A204.1 (cell line): ENCODE data around the gene NUP85.
"Not testable (repeated sequence)": the region's sequence is repeated elsewhere in the genome, so short reads cannot be mapped to it uniquely, and the experiment has no call there.

ENCODE experiments used
- FAIRE-seq: peaks from 2 replicates; lab custom pipeline; 2012; peaks lifted over from hg19 to GRCh38; lab: Jason Lieb, UNC

The NUP85 gene

DNA sequence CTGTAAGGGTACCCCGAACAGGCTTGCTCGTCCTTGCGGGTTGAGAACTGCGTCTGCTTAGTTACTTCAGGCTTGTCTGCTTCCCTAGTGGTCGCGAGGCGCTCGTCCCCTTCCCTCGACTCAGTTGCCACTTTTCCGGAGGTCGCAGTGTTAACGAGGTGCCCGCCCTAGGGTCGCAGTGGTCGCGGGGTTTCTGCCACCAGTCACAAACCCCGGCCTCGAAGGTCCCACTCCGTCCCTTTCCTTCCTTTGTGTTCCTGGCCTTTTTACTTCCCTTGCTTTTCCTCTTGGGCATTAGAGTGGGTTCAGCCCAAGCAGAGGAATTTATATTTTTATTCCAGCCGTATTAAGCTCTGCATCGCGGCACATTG lies 299 bp downstream of the NUP85 start:
- FAIRE-seq: no peak

DNA sequence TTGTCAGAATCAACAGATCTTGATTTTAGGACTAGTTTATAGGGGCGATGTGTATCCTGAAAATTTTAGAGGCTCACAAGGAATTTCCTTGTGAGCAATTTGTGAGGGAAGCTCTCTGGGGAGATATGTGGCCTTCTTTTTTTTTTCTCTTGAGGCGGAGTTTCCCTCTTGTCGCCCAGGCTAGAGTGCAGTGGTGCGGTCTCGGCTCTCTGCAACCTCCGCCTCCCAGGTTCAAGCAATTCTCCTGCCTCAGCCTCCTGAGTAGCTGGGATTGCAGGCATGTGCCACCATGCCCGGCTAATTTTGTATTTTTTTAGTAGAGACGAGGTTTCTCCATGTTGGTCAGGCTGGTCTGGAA lies 1.6 kb downstream of the NUP85 start:
- not testable (repeated sequence) for FAIRE-seq

- FAIRE-seq: no peak
Observed at GRCh38 chr17:75207760-75208159, 2.3 kb downstream of the NUP85 start.

- no peak for FAIRE-seq
Observed at GRCh38 chr17:75208161-75208560, 2.7 kb downstream of the NUP85 start.

DNA sequence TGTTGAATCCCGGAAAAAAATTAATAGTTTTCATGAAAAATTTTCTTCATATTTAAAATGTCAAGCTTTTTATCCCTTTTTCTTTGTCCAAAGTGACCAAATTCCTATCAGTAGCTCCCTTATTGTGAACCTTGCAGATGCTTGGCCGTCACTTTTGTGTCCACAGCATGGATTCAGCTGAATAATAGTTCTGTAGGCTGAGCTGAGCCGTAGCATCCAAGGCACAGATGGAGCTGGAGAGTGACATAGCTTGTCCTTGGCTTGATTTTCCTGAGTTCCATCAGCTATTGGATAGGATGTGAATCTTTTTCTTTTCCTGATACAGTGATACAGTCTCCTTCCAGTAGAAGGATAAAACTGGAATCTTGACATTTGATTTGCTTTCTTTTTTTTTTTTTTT lies 3.6 kb downstream of the NUP85 start:
- no peak for FAIRE-seq

- FAIRE-seq: no peak
Observed at GRCh38 chr17:75218131-75218530, 12.7 kb downstream of the NUP85 start.

GRCh38 chr17:75219815-75220214 lies 14.3 kb downstream of the NUP85 start:
- no peak for FAIRE-seq

- FAIRE-seq: no peak
Observed at GRCh38 chr17:75225016-75225415, 19.5 kb downstream of the NUP85 start.

DNA sequence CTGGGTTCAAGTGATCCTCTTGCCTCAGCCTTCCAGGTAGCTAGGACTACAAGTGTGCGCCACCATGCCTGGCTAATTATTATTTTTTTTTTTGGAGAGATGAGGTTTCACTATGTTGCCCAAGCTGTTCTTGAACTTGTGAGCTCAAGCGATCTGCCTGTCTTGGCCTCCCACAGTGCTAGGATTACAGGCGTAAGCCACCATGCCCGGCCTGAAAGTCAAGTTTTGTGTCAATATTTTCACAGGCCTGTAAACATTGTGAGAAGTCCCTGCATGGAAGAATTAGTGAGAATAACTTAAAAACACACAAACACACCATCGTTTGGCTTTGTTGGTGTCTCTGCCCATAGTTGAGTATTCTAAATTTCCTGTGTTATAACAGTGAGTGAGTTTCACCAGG lies 22.2 kb downstream of the NUP85 start:
- FAIRE-seq: no peak

GRCh38 chr17:75228305-75228704 lies 22.8 kb downstream of the NUP85 start:
- no peak for FAIRE-seq

GRCh38 chr17:75228847-75229246 lies 23.4 kb downstream of the NUP85 start:
- FAIRE-seq: no peak

GRCh38 chr17:75231071-75231470 lies 25.6 kb downstream of the NUP85 start:
- FAIRE-seq: no peak

GRCh38 chr17:75231741-75232464 lies 26.4 kb downstream of the NUP85 start:
- no peak for FAIRE-seq

- no peak for FAIRE-seq
Observed at GRCh38 chr17:75232786-75233185, 27.3 kb downstream of the NUP85 start.

GRCh38 chr17:75237100-75238014 lies 31.9 kb downstream of the NUP85 start:
- no peak for FAIRE-seq

DNA sequence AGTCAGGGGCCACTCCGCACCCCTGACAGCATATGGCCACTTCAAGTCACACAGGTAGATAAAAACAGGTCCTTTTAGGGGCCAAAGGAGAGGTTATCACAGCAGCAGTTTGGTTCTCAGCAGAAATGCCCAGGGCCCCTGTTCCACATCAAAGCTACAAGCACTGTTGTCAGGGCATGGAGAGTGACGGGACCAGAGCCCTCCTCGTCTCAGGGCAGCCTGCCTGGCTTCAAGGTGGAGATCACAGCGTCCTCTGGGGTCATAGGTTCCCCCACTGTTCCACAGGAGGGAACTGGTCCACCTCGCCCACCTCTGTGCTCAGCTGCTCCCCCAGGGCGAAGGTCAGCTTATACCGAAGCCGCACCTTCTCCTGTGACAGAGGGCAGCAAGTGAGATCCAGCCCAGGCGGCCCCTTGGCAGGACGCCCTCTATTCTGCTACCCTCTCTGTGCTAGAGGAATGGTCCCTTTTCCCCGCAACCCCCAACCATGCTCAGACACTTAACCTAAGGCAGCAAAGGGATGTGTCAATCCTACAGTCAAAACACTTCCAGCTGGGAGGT lies 32.6 kb downstream of the NUP85 start:
- no peak for FAIRE-seq

DNA sequence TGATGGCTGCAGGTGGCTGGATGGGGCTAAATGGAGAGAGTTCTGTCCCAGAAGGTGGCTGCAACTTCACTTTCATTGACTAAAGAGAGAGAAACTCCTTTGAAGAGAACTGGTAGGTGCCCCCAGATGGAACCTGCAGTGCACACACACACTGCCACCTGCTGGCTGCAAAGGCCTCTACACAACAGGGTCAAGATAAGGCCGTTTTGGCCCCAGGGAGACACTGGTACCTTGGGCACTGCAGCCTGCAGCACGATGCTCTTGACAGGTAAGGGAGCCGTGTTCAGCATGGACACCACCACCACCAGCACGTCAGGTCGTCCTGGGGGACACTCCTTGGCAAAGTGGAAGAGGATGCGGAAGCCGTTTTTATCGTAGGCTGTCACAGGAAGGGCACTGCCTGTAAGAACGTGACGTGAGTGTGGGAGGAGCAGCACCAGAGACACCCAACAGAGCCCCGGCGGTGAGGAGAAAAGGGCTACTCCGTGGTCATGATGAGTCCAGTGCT lies 33.3 kb downstream of the NUP85 start:
- FAIRE-seq: no peak

GRCh38 chr17:75239214-75239613 lies 33.7 kb downstream of the NUP85 start:
- FAIRE-seq: no peak

- FAIRE-seq: no peak
Observed at GRCh38 chr17:75239778-75240393, 34.4 kb downstream of the NUP85 start.

GRCh38 chr17:75240394-75241142 lies 35.1 kb downstream of the NUP85 start:
- no peak for FAIRE-seq

DNA sequence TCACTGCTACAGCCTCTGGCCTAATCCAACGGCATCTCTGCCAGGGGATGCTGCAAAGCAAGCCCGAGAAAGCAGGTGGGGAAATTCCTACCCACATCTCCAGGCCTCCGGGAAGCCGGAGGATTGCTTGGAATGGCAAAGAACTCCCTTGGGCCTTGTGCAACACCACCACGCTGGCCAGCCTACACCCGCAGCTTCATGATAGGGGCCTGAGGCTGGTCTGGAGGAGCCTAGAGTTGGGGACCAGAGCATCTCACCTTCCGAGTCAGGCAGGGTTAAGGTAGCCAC lies 35.6 kb downstream of the NUP85 start:
- FAIRE-seq: no peak

DNA sequence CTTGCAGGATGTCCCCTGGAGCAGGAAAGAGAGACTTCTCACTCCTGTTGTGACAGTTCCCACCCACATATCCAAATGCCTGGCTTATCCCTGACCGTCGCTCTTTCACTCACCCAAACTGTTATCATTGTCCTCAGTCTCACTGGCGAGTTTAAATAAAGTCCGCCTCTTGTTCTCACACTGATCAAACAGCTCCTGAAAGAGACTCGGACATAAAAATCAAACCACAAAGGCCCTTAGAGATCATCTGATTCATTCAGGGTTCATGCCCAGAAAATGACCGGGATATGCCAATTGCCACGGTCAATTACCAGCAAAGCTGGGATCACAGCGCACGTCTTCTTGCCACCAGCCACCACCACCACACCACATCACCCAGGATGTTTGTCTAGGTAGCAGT lies 36.0 kb downstream of the NUP85 start:
- FAIRE-seq: no peak
